Thoracic aorta (tissue), 2 donors: Measurements from ENCODE around the gene H2AZ1. TPM values are rescaled to one million over a fixed set of nuclear protein-coding genes. Genes with fewer than 3 reads are reported as not detected.
A peak's percentile ranks its signal among the peaks of the same experiment; 100 is the strongest.

Source experiments
- ATAC-seq: fragments of 150-250 bp; one replicate; pipeline ENCODE4 v1.8.0; 2017; ENCODE audit warnings: low read depth; ENCODE audit not compliant: insufficient number of reproducible peaks, low FRiP score
- DNase-seq: peaks from one replicate; pipeline ENCODE4 v3.0.0-alpha.2; 2020; ENCODE audit warnings: low spot score
- H3K27ac ChIP-seq, 2 donors: fragments of 200-600 bp; sonication (generic); 1 replicate in 1 of 2; 2 replicates in 1 of 2; pipeline ENCODE4 v1.5.1; 2016; ENCODE audit warnings: mild to moderate bottlenecking in 2 of 2, moderate library complexity in 2 of 2
- H3K27me3 ChIP-seq: fragments of 200-600 bp; sonication (generic); replicated peaks from 2 replicates; pipeline ENCODE4 v1.6.0; 2016; ENCODE audit warnings: mild to moderate bottlenecking; ENCODE audit not compliant: insufficient read depth
- H3K36me3 ChIP-seq: fragments of 200-600 bp; sonication (generic); one replicate; pipeline ENCODE4 v1.5.1; 2016
- H3K4me1 ChIP-seq, 2 donors: fragments of 200-600 bp; sonication (generic); 1 replicate in 1 of 2; 2 replicates in 1 of 2; pipeline versions ENCODE4 v1.5.1 to v1.6.0; 2016; ENCODE audit warnings: low read depth in 2 of 2, mild to moderate bottlenecking in 1 of 2; ENCODE audit not compliant: control insufficient read depth in 1 of 2
- H3K4me3 ChIP-seq: fragments of 200-600 bp; sonication (generic); 2 replicates; pipeline ENCODE4 v1.5.1; 2016; ENCODE audit warnings: mild to moderate bottlenecking
- H3K9me3 ChIP-seq: fragments of 200-600 bp; sonication (generic); 2 replicates; pipeline ENCODE4 v1.5.1; 2016
- total RNA-seq, 2 donors: library from RNA; depleted of rRNA; stranded (reverse); fragments of >200 nt; gene quantifications; one replicate each; pipeline versions ENCODE4 v1.1.0 to v1.2.3, GENCODE V29; 2016
- TF ChIP-seq, protein P1 (sequence below): fragments of 200-600 bp; sonication (generic); IDR thresholded peaks from one replicate; pipeline ENCODE4 v1.5.1; 2019; ENCODE audit warnings: antibody characterized with exemption

Gene H2AZ1
- total RNA-seq = 100 to 1,000 TPM in 1 of 2 donors, 10 to 100 TPM in 1; 65.3 to 115 TPM

GRCh38 chr4:99949999-99950912, at the start of gene H2AZ1:
TSS of gene H2AZ1 (minus strand) at chr4:99950275. CDS start at chr4:99950170, 105 bp downstream.
- DNase-seq = peak; percentile 98
- H3K27ac ChIP-seq = peak within 1 kb of the TSS; percentile 81 to 96
- no peaks in the 10 kb centered on the region for H3K27me3 ChIP-seq
- TF ChIP-seq, protein P1, sequence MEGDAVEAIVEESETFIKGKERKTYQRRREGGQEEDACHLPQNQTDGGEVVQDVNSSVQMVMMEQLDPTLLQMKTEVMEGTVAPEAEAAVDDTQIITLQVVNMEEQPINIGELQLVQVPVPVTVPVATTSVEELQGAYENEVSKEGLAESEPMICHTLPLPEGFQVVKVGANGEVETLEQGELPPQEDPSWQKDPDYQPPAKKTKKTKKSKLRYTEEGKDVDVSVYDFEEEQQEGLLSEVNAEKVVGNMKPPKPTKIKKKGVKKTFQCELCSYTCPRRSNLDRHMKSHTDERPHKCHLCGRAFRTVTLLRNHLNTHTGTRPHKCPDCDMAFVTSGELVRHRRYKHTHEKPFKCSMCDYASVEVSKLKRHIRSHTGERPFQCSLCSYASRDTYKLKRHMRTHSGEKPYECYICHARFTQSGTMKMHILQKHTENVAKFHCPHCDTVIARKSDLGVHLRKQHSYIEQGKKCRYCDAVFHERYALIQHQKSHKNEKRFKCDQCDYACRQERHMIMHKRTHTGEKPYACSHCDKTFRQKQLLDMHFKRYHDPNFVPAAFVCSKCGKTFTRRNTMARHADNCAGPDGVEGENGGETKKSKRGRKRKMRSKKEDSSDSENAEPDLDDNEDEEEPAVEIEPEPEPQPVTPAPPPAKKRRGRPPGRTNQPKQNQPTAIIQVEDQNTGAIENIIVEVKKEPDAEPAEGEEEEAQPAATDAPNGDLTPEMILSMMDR = no peak
- H3K4me3 ChIP-seq = peak within 1 kb of the TSS; percentile 77
- ATAC-seq = peak; percentile 78
- peaks cover 14 to 29% of the 10 kb centered on the region in 2 donors for H3K4me1 ChIP-seq
- no peaks in the 10 kb centered on the region for H3K36me3 ChIP-seq
- H3K9me3 ChIP-seq = no peaks in the 10 kb centered on the region

- TF ChIP-seq, protein P1 = no peak
- Histone ChIP-seq H3K27me3 (no peaks in the 10 kb centered on the region), H3K4me1 (no peaks in the 10 kb centered on the region), H3K9me3 (no peaks in the 10 kb centered on the region), H3K27ac (no peak overlapping the region), H3K36me3 (no peaks in the 10 kb centered on the region), H3K4me3 (no peak overlapping the region)
- DNase-seq (no peak), ATAC-seq (no peak)
These were observed 48.2 kb upstream of the H2AZ1 start for GRCh38 chr4:99998062-99998867.

DNA sequence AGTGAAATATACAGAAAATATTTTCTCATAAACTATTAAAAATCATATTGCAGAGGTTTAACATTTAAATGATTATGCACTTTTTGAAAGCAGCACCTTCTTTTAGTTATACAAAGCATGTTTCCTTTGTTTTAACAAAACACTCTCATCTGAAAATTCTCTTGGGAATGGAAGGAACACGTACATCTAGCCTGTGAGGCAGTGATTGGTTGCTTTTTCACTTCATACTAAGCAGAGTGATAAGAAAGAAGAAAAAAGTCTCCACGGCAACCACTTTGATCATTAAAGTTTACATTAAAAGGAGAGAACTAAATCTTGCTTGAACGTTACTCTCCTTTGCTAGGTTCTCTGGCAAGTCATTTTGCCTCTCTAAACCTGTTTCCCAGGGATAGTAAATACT, 41.7 kb upstream of the H2AZ1 start:
- DNase-seq (no peak), ATAC-seq (no peak)
- Histone ChIP-seq H3K4me3 (no peak overlapping the region), H3K27ac (no peak overlapping the region), H3K36me3 (no peaks in the 10 kb centered on the region), H3K4me1 (peaks cover 4 to 7% of the 10 kb centered on the region in 2 donors), H3K27me3 (no peaks in the 10 kb centered on the region), H3K9me3 (no peaks in the 10 kb centered on the region)
- TF ChIP-seq, protein P1 = no peak

GRCh38 chr4:99987681-99988080, 37.6 kb upstream of the H2AZ1 start:
- Histone ChIP-seq H3K4me1 (peaks cover 4 to 7% of the 10 kb centered on the region in 2 donors), H3K9me3 (no peaks in the 10 kb centered on the region), H3K4me3 (no peak overlapping the region), H3K27me3 (no peaks in the 10 kb centered on the region), H3K36me3 (no peaks in the 10 kb centered on the region), H3K27ac (no peak overlapping the region)
- TF ChIP-seq, protein P1 = no peak
- DNase-seq = no peak
- ATAC-seq = no peak

DNA sequence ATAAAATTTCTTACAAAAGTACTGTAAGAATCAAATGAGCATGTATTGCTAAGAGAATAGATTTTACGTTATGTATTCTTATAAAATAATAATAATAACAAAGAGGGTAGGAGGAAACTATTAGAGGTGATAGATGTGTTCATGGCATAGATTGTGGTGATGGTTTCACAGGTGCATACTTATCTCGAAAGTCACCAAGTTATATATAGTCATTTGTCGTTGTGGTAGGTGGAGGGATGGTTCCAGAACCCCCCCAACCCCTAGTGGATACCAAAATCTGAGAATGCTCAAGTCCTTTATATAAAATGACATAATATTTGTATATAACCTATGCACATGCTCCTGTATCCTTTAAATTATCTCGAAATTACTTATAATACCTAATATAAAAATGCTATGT, 36.7 kb upstream of the H2AZ1 start:
- H3K4me3 ChIP-seq = no peak overlapping the region
- no peak overlapping the region for H3K27ac ChIP-seq
- no peaks in the 10 kb centered on the region for H3K27me3 ChIP-seq
- no peaks in the 10 kb centered on the region for H3K9me3 ChIP-seq
- TF ChIP-seq, protein P1 = no peak
- no peak for DNase-seq
- ATAC-seq = no peak
- H3K36me3 ChIP-seq = no peaks in the 10 kb centered on the region
- peaks cover 0 to 4% of the 10 kb centered on the region in 2 donors for H3K4me1 ChIP-seq
